Endothelial cell of umbilical vein (primary cell): Measurements from ENCODE around the gene EDEM1. TPM values are rescaled to one million over a fixed set of nuclear protein-coding genes. Genes with fewer than 3 reads are reported as not detected.

Experiments used
- BruUV-seq: library from RNA; stranded (reverse); fragments of 400-500 nt; replicated peaks from 2 replicates; lab custom pipeline; 2021; lab: Mats Ljungman, UMichigan
- CTCF ChIA-PET: fragments of 300-600, 350-600 bp; sonication (Branson Sonifier 250); formaldehyde crosslinking; loops from one replicate; lab custom pipeline; 2021; ENCODE audit warnings: antibody characterized with exemption, inconsistent platforms; lab: Charles Lee
- POLR2A ChIA-PET: fragments of 300-600, 350-600 bp; sonication (Branson Sonifier 250); formaldehyde crosslinking; loops from one replicate; lab custom pipeline; 2021; ENCODE audit warnings: antibody characterized with exemption, inconsistent platforms; lab: Charles Lee
- DNase-seq: peaks from one replicate; pipeline ENCODE4 v3.0.0-alpha.2; 2011; ENCODE audit warnings: low read depth, low spot score
- FAIRE-seq: peaks from 2 replicates; lab custom pipeline; 2011; peaks lifted over from hg19 to GRCh38; lab: Jason Lieb, UNC
- H2AFZ ChIP-seq: 2 replicates; pipeline ENCODE4 v1.6.0; 2012; ENCODE audit warnings: low read depth, low read length, control low read depth, inconsistent platforms
- H3K27ac ChIP-seq: 2 replicates; pipeline ENCODE4 v1.5.1; 2011; ENCODE audit warnings: low read depth, mild to moderate bottlenecking, control low read depth, low read length, moderate library complexity; ENCODE audit not compliant: insufficient read depth
- H3K27me3 ChIP-seq, 2 experiments: 2 replicates each; pipeline versions ENCODE4 v1.6.0 to v1.6.1; 2011; ENCODE audit warnings: low read length in 2 of 2, mixed read lengths in 1 of 2; ENCODE audit not compliant: control insufficient read depth in 2 of 2, insufficient read depth in 2 of 2
- H3K36me3 ChIP-seq, 2 experiments: 2 replicates in 1 of 2; 3 replicates in 1 of 2; pipeline ENCODE4 v1.5.1; 2011; ENCODE audit warnings: low read length in 2 of 2, mild to moderate bottlenecking in 1 of 2, moderate library complexity in 1 of 2; ENCODE audit not compliant: control insufficient read depth in 2 of 2, insufficient read depth in 2 of 2; ENCODE audit errors: extremely low read depth in 1 of 2
- H3K4me1 ChIP-seq: 3 replicates; pipeline ENCODE4 v1.5.1; 2011; ENCODE audit warnings: mild to moderate bottlenecking, low read length; ENCODE audit not compliant: control insufficient read depth, insufficient read depth; ENCODE audit errors: extremely low read depth
- H3K4me2 ChIP-seq: 2 replicates; pipeline ENCODE4 v1.6.1; 2011; ENCODE audit warnings: low read length, control low read depth, mixed read lengths; ENCODE audit not compliant: insufficient read depth
- H3K4me3 ChIP-seq, 3 experiments: fragments of 200-600 bp in 1 of 3; sonication (generic), shearing (Covaris generic) in 1 of 3; replicated peaks in 1 of 3; 2 replicates each; pipeline ENCODE4 v1.5.1; 2011 to 2016; ENCODE audit warnings: control low read depth in 3 of 3, low read length in 3 of 3, mild to moderate bottlenecking in 2 of 3, inconsistent platforms in 1 of 3, low read depth in 1 of 3, moderate library complexity in 1 of 3; ENCODE audit not compliant: insufficient read depth in 1 of 3
- H3K79me2 ChIP-seq: 2 replicates; pipeline ENCODE4 v1.6.0; 2012; ENCODE audit warnings: low read length, inconsistent platforms; ENCODE audit not compliant: control insufficient read depth, insufficient read depth
- H3K9ac ChIP-seq: replicated peaks from 2 replicates; pipeline ENCODE3; 2011; ENCODE audit warnings: low read length, control low read depth; ENCODE audit not compliant: insufficient read depth; ENCODE audit errors: extremely low read depth
- H3K9me1 ChIP-seq: replicated peaks from 3 replicates; pipeline ENCODE4 v1.6.0; 2011; ENCODE audit warnings: mild to moderate bottlenecking, low read length; ENCODE audit not compliant: control insufficient read depth, insufficient read depth; ENCODE audit errors: extremely low read depth
- H3K9me3 ChIP-seq: replicated peaks from 2 replicates; pipeline ENCODE4 v1.5.1; 2012; ENCODE audit warnings: low read length, inconsistent platforms; ENCODE audit not compliant: control insufficient read depth, insufficient read depth
- H4K20me1 ChIP-seq: replicated peaks from 2 replicates; pipeline ENCODE3; 2011; ENCODE audit warnings: mild to moderate bottlenecking, low read length; ENCODE audit not compliant: control insufficient read depth, insufficient read depth; ENCODE audit errors: extremely low read depth
- CTCF ChIP-seq, 2 donors: IDR thresholded peaks; 1 replicate in 1 of 2; 2 replicates in 1 of 2; pipeline ENCODE4 v1.5.1; 2011; ENCODE audit warnings: low read length in 2 of 2, mild to moderate bottlenecking in 2 of 2, moderate library complexity in 2 of 2, control low read depth in 1 of 2, inconsistent platforms in 1 of 2, low read depth in 1 of 2; ENCODE audit not compliant: insufficient read depth in 1 of 2; ENCODE audit errors: extremely low read depth in 1 of 2
- EZH2 ChIP-seq: IDR thresholded peaks from 2 replicates; pipeline ENCODE4 v1.6.1; 2012; ENCODE audit warnings: borderline replicate concordance, low read depth, mild to moderate bottlenecking, moderate library complexity, low read length, inconsistent platforms; ENCODE audit not compliant: severe bottlenecking
- FOS ChIP-seq: IDR thresholded peaks from 2 replicates; pipeline ENCODE4 v1.6.1; 2011; ENCODE audit warnings: mild to moderate bottlenecking, low read length, moderate library complexity, borderline replicate concordance; ENCODE audit not compliant: insufficient read depth
- GATA2 ChIP-seq: IDR thresholded peaks from 2 replicates; pipeline ENCODE4 v1.7.0; 2011; ENCODE audit warnings: low read depth, mild to moderate bottlenecking, moderate library complexity, mixed read lengths, low read length; ENCODE audit not compliant: insufficient read length, insufficient read depth
- JUN ChIP-seq: IDR thresholded peaks from 2 replicates; pipeline ENCODE4 v1.6.1; 2011; ENCODE audit warnings: borderline replicate concordance, low read depth; ENCODE audit not compliant: insufficient read length, insufficient read depth
- MYC ChIP-seq: IDR thresholded peaks from one replicate; pipeline ENCODE4 v1.6.1; 2011; ENCODE audit warnings: mild to moderate bottlenecking, low read depth, low read length
- POLR2A ChIP-seq: IDR thresholded peaks from 2 replicates; pipeline ENCODE4 v1.6.1; 2012; ENCODE audit warnings: low read depth, mild to moderate bottlenecking, control low read depth, low read length
- POLR2AphosphoS5 ChIP-seq: IDR thresholded peaks from 2 replicates; pipeline ENCODE4 v1.6.1; 2012; ENCODE audit warnings: low read depth, mild to moderate bottlenecking, control low read depth, low read length, moderate library complexity; ENCODE audit not compliant: insufficient read depth
- dilution Hi-C: fragments of 300-500 bp; cut with MboI; formaldehyde crosslinking; loops from one replicate; pipeline ENCODE4 v1.15.0; 2019; ENCODE audit warnings: low sequenced_read_pairs; ENCODE audit not compliant: extremely low pct_ligation_motif_present
- intact Hi-C: fragments of 100-400 bp; cut with micrococcal nuclease; formaldehyde crosslinking; loops from one replicate; pipeline ENCODE4 v1.10.0; 2022
- polyA plus RNA-seq, 4 experiments: library from polyadenylated mRNA; depleted of rRNA in 3 of 4; stranded (reverse) in 3 of 4; unstranded in 1 of 4; fragments of >200 nt; gene quantifications; 2 replicates each; pipeline versions ENCODE4 v1.2.1 to v1.2.3, GENCODE V29; 2011 to 2012; ENCODE audit warnings: missing spikeins in 1 of 4
- total RNA-seq: library from RNA; stranded (reverse); gene quantifications from 2 replicates; pipeline ENCODE4 v1.2.3, GENCODE V29; 2021
- TF ChIP-seq, protein P1 (sequence below): IDR thresholded peaks from 2 replicates; pipeline ENCODE4 v1.6.1; 2011; ENCODE audit not compliant: insufficient read depth, insufficient read length

The EDEM1 gene
- total and polyA plus RNA-seq, 2 donors (not counting 3 experiments of a cell fraction or from before 2014, with no cell fraction given) = 19.4 to 61.1 TPM

DNA sequence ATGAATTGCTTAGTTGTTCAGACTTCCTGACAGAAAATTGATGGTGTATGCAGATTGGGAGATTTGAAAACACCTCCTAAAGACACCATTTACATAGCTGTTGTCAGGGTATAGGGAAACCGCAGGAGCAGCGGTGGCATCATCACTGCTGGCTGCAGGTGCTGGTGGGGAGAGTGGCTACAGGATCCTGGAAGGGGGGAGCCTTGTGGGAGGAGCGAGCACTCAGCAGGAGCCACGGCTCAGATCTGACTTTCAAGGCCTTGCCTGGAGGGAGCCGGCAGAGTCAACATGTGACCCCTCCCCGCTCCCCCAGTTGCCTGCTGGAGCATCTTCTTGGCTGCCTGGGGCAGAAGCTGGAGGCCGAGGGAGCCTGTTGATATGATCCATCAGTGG, 26.1 kb downstream of the EDEM1 start:
- no peak for DNase-seq
- dilution Hi-C loops (no loop called here), intact Hi-C loops (no loop called here)
- Histone ChIP-seq H3K4me2 (no peak overlapping the region), H3K9ac (no peak overlapping the region), H3K27ac (no peak overlapping the region), H3K9me1 (no peaks in the 10 kb centered on the region), H3K36me3 (peaks cover 38 to 59% of the 10 kb centered on the region in 2 experiments), H4K20me1 (peaks cover 2% of the 10 kb centered on the region), H3K9me3 (no peaks in the 10 kb centered on the region), H3K4me3 (no peak overlapping the region), H3K4me1 (no peaks in the 10 kb centered on the region), H3K27me3 (no peaks in the 10 kb centered on the region), H2AFZ (no peak overlapping the region), H3K79me2 (no peaks in the 10 kb centered on the region)
- BruUV-seq = no TSS peak
- ChIA-PET CTCF (interaction anchor here (1.3 kb wide), 1 partner anchor 13 kb away, joined by 3 read pairs; no protein-coding TSS in a partner anchor), POLR2A (no interaction called here)
- TF ChIP-seq MYC (no peak), POLR2AphosphoS5 (no peak), POLR2A (no peak), GATA2 (no peak), EZH2 (no peak), CTCF (IDR thresholded peaks at IDR 0.05; ENCODE audit: extremely low read depth in 1 of 2, insufficient read depth in 1 of 2, low read depth in 1 of 2, low read length in 2 of 2) (no peak), JUN (no peak), FOS (no peak)
- TF ChIP-seq, protein P1, sequence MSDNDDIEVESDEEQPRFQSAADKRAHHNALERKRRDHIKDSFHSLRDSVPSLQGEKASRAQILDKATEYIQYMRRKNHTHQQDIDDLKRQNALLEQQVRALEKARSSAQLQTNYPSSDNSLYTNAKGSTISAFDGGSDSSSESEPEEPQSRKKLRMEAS = no peak
- FAIRE-seq = no peak
